NAMALWA (cell line): ENCODE data around the gene NUP214.
A peak's percentile ranks its signal among the peaks of the same experiment; 100 is the strongest.
"Not testable (repeated sequence)": the region's sequence is repeated elsewhere in the genome, so short reads cannot be mapped to it uniquely, and the experiment has no call there.

Experiments
- DNase-seq: peaks from one replicate; pipeline ENCODE4 v3.0.0-alpha.2; 2015; ENCODE audit warnings: low spot score

Gene NUP214

DNA sequence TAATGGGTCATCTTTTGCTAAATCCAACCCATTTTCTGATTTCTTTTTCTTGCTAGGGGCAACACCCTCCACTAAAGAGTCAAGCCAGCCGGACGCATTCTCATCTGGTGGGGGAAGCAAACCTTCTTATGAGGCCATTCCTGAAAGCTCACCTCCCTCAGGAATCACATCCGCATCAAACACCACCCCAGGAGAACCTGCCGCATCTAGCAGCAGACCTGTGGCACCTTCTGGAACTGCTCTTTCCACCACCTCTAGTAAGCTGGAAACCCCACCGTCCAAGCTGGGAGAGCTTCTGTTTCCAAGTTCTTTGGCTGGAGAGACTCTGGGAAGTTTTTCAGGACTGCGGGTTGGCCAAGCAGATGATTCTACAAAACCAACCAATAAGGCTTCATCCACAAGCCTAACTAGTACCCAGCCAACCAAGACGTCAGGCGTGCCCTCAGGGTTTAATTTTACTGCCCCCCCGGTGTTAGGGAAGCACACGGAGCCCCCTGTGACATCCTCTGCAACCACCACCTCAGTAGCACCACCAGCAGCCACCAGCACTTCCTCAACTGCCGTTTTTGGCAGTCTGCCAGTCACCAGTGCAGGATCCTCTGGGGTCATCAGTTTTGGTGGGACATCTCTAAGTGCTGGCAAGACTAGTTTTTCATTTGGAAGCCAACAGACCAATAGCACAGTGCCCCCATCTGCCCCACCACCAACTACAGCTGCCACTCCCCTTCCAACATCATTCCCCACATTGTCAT, 72.0 kb downstream of the NUP214 start:
- no peak for DNase-seq

GRCh38 chr9:131198041-131198715, 72.8 kb downstream of the NUP214 start:
- DNase-seq = no peak

DNA sequence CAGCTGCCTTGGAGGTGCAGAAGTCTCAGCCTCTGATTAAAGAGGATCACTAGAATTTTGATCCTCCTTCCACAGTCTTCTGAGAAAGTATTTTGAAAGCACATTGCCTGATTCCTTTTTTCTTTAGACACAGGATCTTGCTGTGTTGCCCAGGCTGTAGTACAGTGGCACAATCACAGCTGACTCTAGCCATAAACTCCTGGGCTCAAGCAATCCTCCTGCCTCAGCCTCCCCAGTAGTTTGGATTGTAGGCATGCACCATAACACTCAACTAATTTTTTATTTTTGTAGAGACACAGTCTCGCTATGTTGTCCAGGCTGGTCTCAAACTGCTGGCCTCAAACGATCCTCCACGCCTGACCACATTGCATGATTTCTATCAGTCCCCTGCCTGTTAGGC, 76.5 kb downstream of the NUP214 start:
- no peak for DNase-seq

GRCh38 chr9:131203431-131204218, 78.2 kb downstream of the NUP214 start:
- peak; percentile 25 for DNase-seq

GRCh38 chr9:131204285-131204684, 78.9 kb downstream of the NUP214 start:
- DNase-seq = no peak

DNA sequence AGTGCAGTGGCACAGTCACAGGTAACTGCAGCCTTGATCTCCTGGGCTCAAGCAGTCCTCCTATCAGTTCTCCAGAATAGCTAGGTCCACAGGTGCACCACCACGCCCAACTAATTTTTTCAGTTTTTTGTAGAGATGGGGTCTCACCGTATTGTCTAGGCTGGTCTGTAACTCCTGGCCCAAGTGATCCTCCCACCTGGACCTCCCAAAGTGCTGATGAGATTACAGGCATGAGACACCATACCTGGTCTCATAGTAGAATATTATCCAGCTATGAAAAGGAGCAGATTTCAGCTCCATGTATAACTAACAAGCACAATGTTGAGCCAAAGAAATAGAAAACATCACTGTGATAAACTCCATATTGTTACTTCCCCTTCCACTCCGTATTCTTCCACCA, 81.1 kb downstream of the NUP214 start:
- no peak for DNase-seq

DNA sequence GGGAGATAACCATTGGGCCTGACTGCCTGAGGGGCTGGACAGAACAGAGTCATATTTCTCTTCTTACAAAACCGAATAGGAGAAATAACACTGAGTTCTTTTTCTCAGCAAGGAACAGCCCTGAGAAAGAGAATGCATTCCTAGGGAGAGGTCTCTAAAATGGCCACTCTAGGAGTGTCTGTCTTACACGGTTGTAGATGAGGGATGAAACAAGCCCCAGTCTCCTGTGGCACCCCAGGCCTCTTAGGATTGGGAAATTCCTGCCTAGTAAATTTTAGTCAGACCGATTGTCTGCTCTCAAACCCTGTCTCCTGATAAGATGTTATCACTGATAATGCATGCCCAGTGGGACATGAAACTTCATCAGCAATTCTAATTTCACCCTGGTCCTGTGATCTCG, 86.5 kb downstream of the NUP214 start:
- DNase-seq = not testable (repeated sequence)

GRCh38 chr9:131214286-131214856, 89.0 kb downstream of the NUP214 start:
- DNase-seq = no peak

DNA sequence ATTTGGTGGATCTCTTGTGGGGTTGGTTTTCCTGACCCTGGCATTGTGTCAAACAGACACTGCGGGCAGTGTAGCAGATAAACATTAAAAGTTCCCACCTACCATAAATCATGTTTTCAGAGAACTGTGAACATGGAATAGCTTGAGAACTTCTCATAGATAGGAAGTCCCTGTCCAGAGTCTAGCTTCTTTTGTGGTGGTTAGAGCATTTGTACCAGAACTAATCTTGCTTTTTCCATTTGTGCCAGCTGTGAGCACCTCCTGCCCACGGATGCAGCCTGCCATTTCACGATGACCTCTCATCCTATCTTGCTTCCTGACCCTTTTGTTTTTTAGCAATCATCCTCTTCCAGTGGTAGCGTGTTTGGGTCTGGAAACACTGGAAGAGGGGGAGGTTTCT, 89.5 kb downstream of the NUP214 start:
- no peak for DNase-seq

DNA sequence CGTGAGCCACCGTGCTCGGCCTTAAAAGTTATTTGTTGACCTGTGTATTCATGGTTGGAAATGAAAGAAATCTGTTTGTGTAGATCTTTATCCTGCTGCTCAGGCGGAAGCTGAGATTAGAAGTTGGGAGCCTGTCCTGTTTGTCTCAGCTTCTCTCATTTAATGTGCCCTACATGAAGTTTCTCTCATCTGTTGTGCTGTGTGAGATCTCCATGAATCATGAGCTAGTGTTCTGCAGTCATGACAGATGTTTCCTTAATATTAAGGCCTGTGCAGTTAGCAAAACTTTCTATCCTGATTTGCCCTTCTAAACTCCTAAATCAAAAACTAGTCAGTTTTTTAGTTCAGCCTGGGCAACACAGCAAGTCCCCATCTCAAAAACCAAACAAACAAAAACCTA, 91.4 kb downstream of the NUP214 start:
- no peak for DNase-seq

GRCh38 chr9:131217331-131218031, 92.1 kb downstream of the NUP214 start:
- DNase-seq = no peak

- no peak for DNase-seq
These were observed 93.0 kb downstream of the NUP214 start for GRCh38 chr9:131218370-131218769.

DNA sequence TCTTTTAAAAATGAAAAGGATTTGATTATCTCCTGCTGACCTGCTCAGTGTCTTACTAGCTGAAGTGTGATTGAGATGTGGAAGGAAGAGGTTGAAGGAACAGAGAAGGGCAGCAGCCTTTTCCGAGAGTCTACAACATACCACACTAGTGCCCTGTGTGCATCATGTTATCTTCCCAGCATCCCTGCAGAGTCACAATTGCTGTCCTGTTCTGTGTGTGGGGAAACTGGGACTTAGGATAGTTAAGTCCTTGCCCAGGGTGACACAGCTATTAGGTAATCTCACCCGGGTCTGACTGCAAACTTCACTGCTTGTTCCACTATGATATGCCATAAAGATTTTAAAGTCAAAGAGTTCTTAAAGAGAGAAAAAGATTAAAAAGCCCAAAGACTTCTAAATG, 95.1 kb downstream of the NUP214 start:
- no peak for DNase-seq

DNA sequence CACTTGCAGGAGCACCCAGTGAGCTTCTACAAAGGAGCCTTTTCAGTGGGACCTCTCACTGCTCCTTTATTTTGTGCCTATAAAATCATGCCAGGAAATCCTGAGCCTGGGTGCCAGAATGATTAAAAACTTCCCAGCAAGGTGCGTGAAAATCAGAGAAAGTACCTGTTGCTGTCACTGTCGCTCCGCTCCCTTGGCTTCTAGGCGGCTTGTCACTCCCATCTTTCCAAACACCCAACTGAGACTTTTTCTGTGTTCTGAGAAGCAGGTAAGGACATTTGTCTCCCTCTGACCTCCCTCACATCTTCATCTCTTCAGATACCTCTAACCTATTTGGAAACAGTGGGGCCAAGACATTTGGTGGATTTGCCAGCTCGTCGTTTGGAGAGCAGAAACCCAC, 97.1 kb downstream of the NUP214 start:
- DNase-seq = no peak

DNA sequence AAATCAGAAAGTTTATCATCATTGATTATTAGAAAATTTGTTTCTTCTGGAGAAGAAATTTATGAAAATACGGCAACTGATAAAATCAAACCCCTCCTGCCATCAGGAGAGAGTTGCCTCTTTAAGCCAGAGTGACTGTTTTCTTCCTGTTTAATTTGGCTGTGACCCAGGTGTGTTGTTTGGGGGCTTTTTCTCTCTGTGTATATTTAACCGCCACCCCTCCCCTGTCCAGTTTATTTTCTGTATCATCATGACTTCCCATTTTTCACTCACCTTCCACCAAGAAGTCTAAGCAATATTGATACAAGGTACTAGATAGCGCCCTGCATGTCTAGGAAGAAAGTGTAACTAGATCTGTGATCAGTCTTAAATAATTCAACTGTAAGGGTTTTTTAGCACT, 100.8 kb downstream of the NUP214 start:
- DNase-seq = no peak

- no peak for DNase-seq
These were observed 101.9 kb downstream of the NUP214 start for GRCh38 chr9:131227112-131227958.

DNA sequence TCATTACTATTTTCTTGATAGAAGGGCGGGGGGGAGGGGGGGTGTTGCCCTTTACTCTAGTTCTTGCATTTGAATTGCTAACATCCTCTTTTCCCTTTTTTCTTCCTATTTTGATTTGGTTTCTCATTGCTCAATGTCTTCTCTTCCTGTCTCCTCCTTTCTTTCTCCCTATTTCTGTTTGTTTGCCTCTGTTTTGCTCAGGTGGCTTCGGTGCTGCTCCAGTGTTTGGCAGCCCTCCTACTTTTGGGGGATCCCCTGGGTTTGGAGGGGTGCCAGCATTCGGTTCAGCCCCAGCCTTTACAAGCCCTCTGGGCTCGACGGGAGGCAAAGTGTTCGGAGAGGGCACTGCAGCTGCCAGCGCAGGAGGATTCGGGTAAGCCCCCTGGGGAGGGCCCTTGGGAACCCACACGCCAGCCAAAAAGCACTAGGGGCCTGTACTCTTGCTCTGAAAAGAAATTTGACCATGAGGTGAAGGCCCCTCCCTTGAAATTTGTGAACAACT, 102.6 kb downstream of the NUP214 start:
- DNase-seq = no peak

DNA sequence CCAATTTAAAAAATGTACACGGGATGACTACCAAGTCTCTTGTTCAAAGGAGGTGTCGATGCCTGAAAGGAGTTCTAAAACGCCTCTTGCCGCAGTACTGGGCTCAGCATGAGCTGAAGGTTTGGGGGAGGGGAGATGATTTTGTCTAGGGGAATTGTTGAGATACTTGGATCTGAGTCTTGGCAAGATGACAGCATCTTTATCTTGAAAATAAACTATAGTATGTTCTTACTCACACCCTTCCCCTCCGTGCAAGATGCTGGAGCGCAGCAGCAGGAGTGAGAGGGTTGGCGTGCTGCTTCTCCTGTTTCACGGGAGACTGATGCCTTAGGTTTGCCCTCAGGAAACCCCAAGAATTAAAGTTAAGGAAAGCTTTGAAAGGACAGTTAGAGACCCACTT, 103.6 kb downstream of the NUP214 start:
- DNase-seq = no peak

DNA sequence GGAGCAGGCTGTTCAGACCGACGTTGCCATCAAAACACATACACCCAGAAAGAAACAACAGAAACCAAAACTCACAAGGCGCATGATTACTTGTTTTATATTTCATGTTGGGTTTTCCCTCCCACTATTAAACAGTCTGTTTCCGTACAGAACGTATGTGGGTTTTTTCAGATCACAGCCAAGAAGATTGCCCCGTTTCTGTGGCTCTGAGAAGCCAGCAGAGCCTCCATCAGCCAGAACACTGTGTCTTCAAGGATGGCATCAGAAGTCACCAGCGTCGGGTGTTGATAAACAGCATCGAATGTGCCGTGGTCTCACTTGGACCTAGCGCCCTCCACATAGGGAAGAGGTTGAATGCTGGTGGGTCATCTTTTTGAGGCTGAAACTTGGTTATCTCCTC, 108.2 kb downstream of the NUP214 start:
- no peak for DNase-seq

DNA sequence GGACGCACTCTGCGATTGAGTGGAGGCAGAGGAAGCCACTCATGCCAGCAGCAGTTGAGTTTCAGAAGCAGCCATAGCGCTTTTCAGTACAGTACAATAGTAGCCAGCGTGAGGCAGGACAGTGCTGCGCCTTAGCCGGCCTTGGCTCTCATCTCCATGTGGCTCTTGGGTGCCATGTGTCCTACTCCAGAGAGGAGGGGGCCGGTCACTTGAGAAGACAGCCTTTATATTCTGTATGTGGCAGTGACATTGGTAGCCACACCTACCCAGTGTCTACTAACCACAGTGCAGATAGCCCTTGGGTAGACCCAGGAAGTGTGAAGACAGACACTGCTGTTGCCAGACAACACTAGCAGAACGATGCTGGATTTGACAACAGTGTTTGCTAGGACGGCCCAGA, 108.6 kb downstream of the NUP214 start:
- DNase-seq = no peak
